HG03457 (cell line): ENCODE results near the gene PRUNE2.
"Not testable (repeated sequence)": the region's sequence is repeated elsewhere in the genome, so short reads cannot be mapped to it uniquely, and the experiment has no call there.

Experiments
- ATAC-seq: cut with Tn5 transposase; IDR thresholded peaks from one replicate; pipeline ENCODE4 v1.9.1; 2021; ENCODE audit warnings: moderate number of reproducible peaks; ENCODE audit not compliant: unreplicated experiment

PRUNE2 gene

GRCh38 chr9:76607730-76608436 is 298.0 kb downstream of the PRUNE2 start:
- no peak for ATAC-seq

GRCh38 chr9:76605321-76605900 is 300.5 kb downstream of the PRUNE2 start:
- peak; percentile 72 for ATAC-seq

GRCh38 chr9:76603931-76604570 is 301.9 kb downstream of the PRUNE2 start:
- ATAC-seq: no peak

GRCh38 chr9:76603448-76603895 is 302.4 kb downstream of the PRUNE2 start:
- no peak for ATAC-seq

GRCh38 chr9:76602199-76602598 is 303.7 kb downstream of the PRUNE2 start:
- ATAC-seq: no peak

GRCh38 chr9:76600007-76600615 is 305.8 kb downstream of the PRUNE2 start:
- ATAC-seq: no peak

- ATAC-seq: no peak
Measured at GRCh38 chr9:76598981-76599380, 306.9 kb downstream of the PRUNE2 start.

- ATAC-seq: no peak
Measured at GRCh38 chr9:76595645-76596044, 310.3 kb downstream of the PRUNE2 start.

- ATAC-seq: no peak
Measured at GRCh38 chr9:76594764-76595424, 311.0 kb downstream of the PRUNE2 start.

GRCh38 chr9:76593961-76594735 is 311.8 kb downstream of the PRUNE2 start:
- ATAC-seq: not testable (repeated sequence)

- no peak for ATAC-seq
Measured at GRCh38 chr9:76592974-76593347, 313.0 kb downstream of the PRUNE2 start.

GRCh38 chr9:76592091-76592973 is 313.6 kb downstream of the PRUNE2 start:
- ATAC-seq: no peak

- no peak for ATAC-seq
Measured at GRCh38 chr9:76591256-76591950, 314.5 kb downstream of the PRUNE2 start.

GRCh38 chr9:76588316-76588715 is 317.6 kb downstream of the PRUNE2 start:
- ATAC-seq: no peak

- no peak for ATAC-seq
Measured at GRCh38 chr9:76586390-76587314, 319.3 kb downstream of the PRUNE2 start.

- no peak for ATAC-seq
Measured at GRCh38 chr9:76585487-76586389, 320.2 kb downstream of the PRUNE2 start.

- no peak for ATAC-seq
Measured at GRCh38 chr9:76583256-76583655, 322.7 kb downstream of the PRUNE2 start.
